H9 (cell line): Measurements from ENCODE around the gene SLC6A18. TPM values are rescaled to one million over a fixed set of nuclear protein-coding genes. Genes with fewer than 3 reads are reported as not detected.

Experiments
- DNase-seq: peaks from one replicate; pipeline ENCODE4 v3.0.0-alpha.2; 2017
- H2AFZ ChIP-seq: one replicate; pipeline ENCODE4 v1.6.1; 2013; ENCODE audit warnings: mild to moderate bottlenecking, low read length, control low read depth, moderate library complexity
- H2AK5ac ChIP-seq: 2 replicates; pipeline ENCODE4 v1.6.1; 2013; ENCODE audit warnings: low read length, control low read depth, mixed read lengths; ENCODE audit not compliant: insufficient read length
- H2BK120ac ChIP-seq: one replicate; pipeline ENCODE4 v1.6.1; 2013; ENCODE audit warnings: low read depth, mild to moderate bottlenecking, low read length, control low read depth, inconsistent platforms; ENCODE audit not compliant: poor library complexity, severe bottlenecking
- H2BK12ac ChIP-seq: 2 replicates; pipeline ENCODE4 v1.6.1; 2013; ENCODE audit warnings: low read length, control low read depth, mixed read lengths, low read depth; ENCODE audit not compliant: insufficient read length
- H2BK15ac ChIP-seq: 2 replicates; pipeline ENCODE4 v1.6.1; 2013; ENCODE audit warnings: low read depth, low read length, control low read depth
- H2BK20ac ChIP-seq: one replicate; pipeline ENCODE4 v1.6.1; 2013; ENCODE audit warnings: low read depth, mild to moderate bottlenecking, low read length, control low read depth, inconsistent platforms; ENCODE audit not compliant: poor library complexity, severe bottlenecking
- H2BK5ac ChIP-seq: 2 replicates; pipeline ENCODE4 v1.6.1; 2013; ENCODE audit warnings: low read length, control low read depth, mixed read lengths; ENCODE audit not compliant: insufficient read length
- H3K14ac ChIP-seq: 2 replicates; pipeline ENCODE4 v1.6.1; 2013; ENCODE audit warnings: low read length, control low read depth; ENCODE audit not compliant: insufficient read depth
- H3K18ac ChIP-seq: 2 replicates; pipeline ENCODE4 v1.6.1; 2013; ENCODE audit warnings: low read depth, mild to moderate bottlenecking, mixed read lengths, low read length, control low read depth; ENCODE audit not compliant: insufficient read length
- H3K23ac ChIP-seq: 2 replicates; pipeline ENCODE4 v1.6.1; 2013; ENCODE audit warnings: low read length, control low read depth, mixed read lengths, low read depth; ENCODE audit not compliant: insufficient read length
- H3K23me2 ChIP-seq: 2 replicates; pipeline ENCODE4 v1.6.1; 2013; ENCODE audit warnings: low read depth, mild to moderate bottlenecking, mixed read lengths, low read length, control low read depth; ENCODE audit not compliant: insufficient read length, poor library complexity, severe bottlenecking
- H3K27ac ChIP-seq: 2 replicates; pipeline ENCODE4 v1.5.1; 2013; ENCODE audit warnings: low read length, control low read depth, mixed read lengths, low read depth; ENCODE audit not compliant: insufficient read length
- H3K27me3 ChIP-seq: 2 replicates; pipeline ENCODE4 v1.6.1; 2013; ENCODE audit warnings: low read length, control low read depth, inconsistent platforms; ENCODE audit not compliant: insufficient read depth
- H3K4ac ChIP-seq: 2 replicates; pipeline ENCODE4 v1.6.1; 2013; ENCODE audit warnings: low read depth, mild to moderate bottlenecking, control low read depth, inconsistent platforms, low read length, moderate library complexity
- H3K4me1 ChIP-seq: 2 replicates; pipeline ENCODE4 v1.6.1; 2013; ENCODE audit warnings: low read length, control low read depth, inconsistent platforms; ENCODE audit not compliant: insufficient read depth
- H3K4me2 ChIP-seq: 2 replicates; pipeline ENCODE4 v1.6.1; 2013; ENCODE audit warnings: low read length, control low read depth, mixed read lengths; ENCODE audit not compliant: insufficient read length, insufficient read depth
- H3K56ac ChIP-seq: 2 replicates; pipeline ENCODE4 v1.6.1; 2013; ENCODE audit warnings: low read depth, mild to moderate bottlenecking, mixed read lengths, low read length, control low read depth; ENCODE audit not compliant: insufficient read length
- H3K79me1 ChIP-seq: 2 replicates; pipeline ENCODE4 v1.6.1; 2013; ENCODE audit warnings: low read depth, mild to moderate bottlenecking, moderate library complexity, low read length, control low read depth, inconsistent platforms; ENCODE audit not compliant: insufficient read depth, poor library complexity, severe bottlenecking
- H3K79me2 ChIP-seq: 2 replicates; pipeline ENCODE4 v1.6.1; 2013; ENCODE audit warnings: low read length, control low read depth, inconsistent platforms; ENCODE audit not compliant: insufficient read depth
- H3K9ac ChIP-seq: 2 replicates; pipeline ENCODE4 v1.6.1; 2013; ENCODE audit warnings: low read length, control low read depth, mixed read lengths; ENCODE audit not compliant: insufficient read length; ENCODE audit errors: extremely low read depth
- H3K9me3 ChIP-seq: one replicate; pipeline ENCODE4 v1.6.1; 2013; ENCODE audit warnings: low read depth, low read length, inconsistent platforms; ENCODE audit not compliant: control insufficient read depth
- H3T11ph ChIP-seq: one replicate; pipeline ENCODE4 v1.6.1; 2013; ENCODE audit warnings: mild to moderate bottlenecking, low read length, control low read depth, inconsistent platforms
- H4K20me1 ChIP-seq: one replicate; pipeline ENCODE4 v1.6.1; 2013; ENCODE audit not compliant: control insufficient read depth, insufficient read length, insufficient read depth
- H4K5ac ChIP-seq: 2 replicates; pipeline ENCODE4 v1.6.1; 2013; ENCODE audit warnings: low read depth, mild to moderate bottlenecking, mixed read lengths, low read length, control low read depth; ENCODE audit not compliant: insufficient read length
- H4K8ac ChIP-seq: replicated peaks from 2 replicates; pipeline ENCODE4 v1.6.1; 2013; ENCODE audit warnings: low read length, control low read depth, mixed read lengths, low read depth; ENCODE audit not compliant: insufficient read length
- H4K91ac ChIP-seq: 2 replicates; pipeline ENCODE4 v1.6.1; 2013; ENCODE audit warnings: low read depth, mild to moderate bottlenecking, moderate library complexity, mixed read lengths, low read length, control low read depth; ENCODE audit not compliant: insufficient read length
- H3K27ac Mint-ChIP-seq, 3 experiments: 2 replicates in 2 of 3; 3 replicates in 1 of 3; pipeline ENCODE4 v1.8.0; 2020 to 2021; ENCODE audit warnings: mixed read lengths in 3 of 3, mild to moderate bottlenecking in 1 of 3, moderate library complexity in 1 of 3
- H3K27me3 Mint-ChIP-seq: 2 replicates; pipeline ENCODE4 v1.8.0; 2021; ENCODE audit warnings: low read depth, mild to moderate bottlenecking, moderate library complexity, mixed read lengths
- H3K36me3 Mint-ChIP-seq, 3 experiments: 2 replicates in 2 of 3; 3 replicates in 1 of 3; pipeline ENCODE4 v1.8.0; 2020 to 2021; ENCODE audit warnings: low read depth in 3 of 3, mixed read lengths in 3 of 3; ENCODE audit not compliant: insufficient read depth in 1 of 3
- H3K4me1 Mint-ChIP-seq, 2 experiments: 2 replicates each; pipeline ENCODE4 v1.8.0; 2020; ENCODE audit warnings: mixed read lengths in 2 of 2
- H3K4me3 Mint-ChIP-seq, 2 experiments: 2 replicates in 1 of 2; 3 replicates in 1 of 2; pipeline ENCODE4 v1.8.0; 2020 to 2021; ENCODE audit warnings: mild to moderate bottlenecking in 2 of 2, mixed read lengths in 2 of 2, moderate library complexity in 1 of 2
- H3K9me3 Mint-ChIP-seq, 2 experiments: 2 replicates in 1 of 2; 3 replicates in 1 of 2; pipeline ENCODE4 v1.8.0; 2020; ENCODE audit warnings: mild to moderate bottlenecking in 2 of 2, mixed read lengths in 2 of 2, moderate library complexity in 1 of 2
- CTCF ChIP-seq: fragments of 200-600 bp; sonication (generic); conservative IDR thresholded peaks from 3 replicates; pipeline ENCODE4 v1.8.0; 2021; ENCODE audit warnings: antibody characterized with exemption, mild to moderate bottlenecking
- WGBS: extraction: QIAGEN DNeasy Blood & Tissue Kit; methylation state at CpG from one replicate; pipeline ENCODE4 v1.1.7; 2013; ENCODE audit warnings: missing lambda C conversion rate, low lambda C conversion rate, mixed read lengths; ENCODE audit not compliant: insufficient read length; ENCODE audit errors: extremely low coverage; 5-methylcytosine and 5-hydroxymethylcytosine counted together
- total RNA-seq: library from RNA; stranded (reverse); gene quantifications from 2 replicates; pipeline ENCODE4 v1.2.1, GENCODE V29; 2021

The SLC6A18 gene
- total RNA-seq, 1 experiment from 2014 or later: not detected

- Histone ChIP-seq H2AFZ (no peak overlapping the region), H3K56ac (no peak overlapping the region), H3K18ac (no peak overlapping the region), H2BK12ac (no peak overlapping the region), H3K27me3 (no peaks in the 10 kb centered on the region), H2BK15ac (no peak overlapping the region), H3K23me2 (no peaks in the 10 kb centered on the region), H4K8ac (no peak overlapping the region), H3K4me2 (no peak overlapping the region), H3K9ac (no peak overlapping the region), H4K20me1 (no peaks in the 10 kb centered on the region), H3K14ac (no peak overlapping the region; the same call in 1 of the 2 replicates), H4K5ac (no peak overlapping the region), H3K9me3 (no peaks in the 10 kb centered on the region), H3K4ac (no peak overlapping the region), H3K27ac (no peak overlapping the region), H2BK120ac (no peak overlapping the region), H3K79me2 (no peaks in the 10 kb centered on the region), H2BK5ac (no peak overlapping the region), H4K91ac (no peak overlapping the region), H2AK5ac (no peak overlapping the region), H3K4me1 (no peaks in the 10 kb centered on the region), H3T11ph (no peak overlapping the region), H3K23ac (no peak overlapping the region), H3K79me1 (no peaks in the 10 kb centered on the region), H2BK20ac (no peak overlapping the region)
- Mint-ChIP-seq H3K9me3 (no peaks in the 10 kb centered on the region), H3K27ac (no peak overlapping the region; a peak in 1 of 7 replicates), H3K27me3 (peaks cover 10% of the 10 kb centered on the region), H3K4me3 (no peak overlapping the region), H3K4me1 (peaks cover 4 to 16% of the 10 kb centered on the region in 2 experiments), H3K36me3 (no peaks in the 10 kb centered on the region)
- TF ChIP-seq CTCF: peak; percentile 28; the same call in 2 of the 3 replicates
- no peak for DNase-seq
- WGBS: no CpG with 5 or more reads among the region's 10 CpGs
These were observed 19.8 kb downstream of the SLC6A18 start for GRCh38 chr5:1244976-1245375.
